HEK293 (cell line): ENCODE results near the gene NRL.

Experiments used
- EGR2 ChIP-seq: fragments of 450-650 bp; formaldehyde crosslinking; IDR thresholded peaks from 2 replicates; pipeline ENCODE4 v1.5.1; 2016; ENCODE audit warnings: low read depth, missing biosample characterization, missing genetic modification characterization
- HOXA7 ChIP-seq: sonication (generic); formaldehyde crosslinking; IDR thresholded peaks from 2 replicates; pipeline ENCODE4 v1.8.1; 2022; ENCODE audit warnings: missing genetic modification reagents, borderline replicate concordance
- KLF1 ChIP-seq: fragments of 450-650 bp; formaldehyde crosslinking; IDR thresholded peaks from 2 replicates; pipeline ENCODE4 v1.5.1; 2016; ENCODE audit warnings: missing biosample characterization, missing genetic modification characterization
- KLF16 ChIP-seq: fragments of 450-650 bp; formaldehyde crosslinking; IDR thresholded peaks from 2 replicates; pipeline ENCODE4 v1.5.1; 2017; ENCODE audit warnings: missing biosample characterization, missing genetic modification characterization
- MZF1 ChIP-seq: fragments of 450-650 bp; formaldehyde crosslinking; IDR thresholded peaks from 2 replicates; pipeline ENCODE4 v1.5.1; 2017; ENCODE audit warnings: missing biosample characterization, missing genetic modification characterization, borderline replicate concordance
- SP2 ChIP-seq: fragments of 450-650 bp; formaldehyde crosslinking; IDR thresholded peaks from 2 replicates; pipeline ENCODE4 v1.5.1; 2016; ENCODE audit warnings: missing biosample characterization, missing genetic modification characterization
- SP3 ChIP-seq: fragments of 450-650 bp; formaldehyde crosslinking; IDR thresholded peaks from 2 replicates; pipeline ENCODE4 v1.5.1; 2016; ENCODE audit warnings: missing biosample characterization, missing genetic modification characterization
- TRIM28 ChIP-seq: IDR thresholded peaks from 2 replicates; pipeline ENCODE4 v1.6.1; 2011; ENCODE audit warnings: low read length, control low read depth, borderline replicate concordance
- ZBTB20 ChIP-seq: fragments of 450-650 bp; formaldehyde crosslinking; IDR thresholded peaks from 2 replicates; pipeline ENCODE4 v1.5.1; 2016; ENCODE audit warnings: missing biosample characterization, missing genetic modification characterization
- ZBTB8A ChIP-seq: fragments of 450-650 bp; formaldehyde crosslinking; IDR thresholded peaks from 2 replicates; pipeline ENCODE4 v1.5.1; 2016; ENCODE audit warnings: missing biosample characterization, missing genetic modification characterization
- ZNF10 ChIP-seq: fragments of 450-650 bp; formaldehyde crosslinking; IDR thresholded peaks from 2 replicates; pipeline ENCODE4 v1.5.1; 2017; ENCODE audit warnings: missing biosample characterization, missing genetic modification characterization
- ZNF561 ChIP-seq: fragments of 450-650 bp; IDR thresholded peaks from 2 replicates; pipeline ENCODE4 v1.5.1; 2018; ENCODE audit warnings: missing biosample characterization, missing genetic modification characterization, borderline replicate concordance
- ZNF600 ChIP-seq: fragments of 450-650 bp; formaldehyde crosslinking; IDR thresholded peaks from 2 replicates; pipeline ENCODE4 v1.5.1; 2016; ENCODE audit warnings: missing biosample characterization, missing genetic modification characterization
- ZNF629 ChIP-seq: fragments of 450-650 bp; formaldehyde crosslinking; IDR thresholded peaks from 2 replicates; pipeline ENCODE4 v1.5.1; 2017; ENCODE audit warnings: missing biosample characterization, missing genetic modification characterization
- ZNF76 ChIP-seq: fragments of 450-650 bp; formaldehyde crosslinking; IDR thresholded peaks from 2 replicates; pipeline ENCODE4; 2016; ENCODE audit warnings: low read depth, missing biosample characterization, missing genetic modification characterization, borderline replicate concordance
- TF ChIP-seq, protein P1 (sequence below): fragments of 450-650 bp; formaldehyde crosslinking; IDR thresholded peaks from 2 replicates; pipeline ENCODE4 v1.5.1; 2016; ENCODE audit warnings: missing biosample characterization, missing genetic modification characterization
- TF ChIP-seq, protein P2 (sequence below): fragments of 450-650 bp; formaldehyde crosslinking; IDR thresholded peaks from 2 replicates; pipeline ENCODE4 v1.5.1; 2016; ENCODE audit warnings: missing biosample characterization, missing genetic modification characterization
- TF ChIP-seq, protein P3 (sequence below): fragments of 450-650 bp; formaldehyde crosslinking; IDR thresholded peaks from 2 replicates; pipeline ENCODE4 v1.5.1; 2016; ENCODE audit warnings: missing biosample characterization, missing genetic modification characterization, borderline replicate concordance
- TF ChIP-seq, protein P4 (sequence below): fragments of 450-650 bp; formaldehyde crosslinking; IDR thresholded peaks from 2 replicates; pipeline ENCODE4 v1.5.1; 2016; ENCODE audit warnings: missing biosample characterization, missing genetic modification characterization
- TF ChIP-seq, protein P5 (sequence below): sonication (generic); formaldehyde crosslinking; IDR thresholded peaks from 2 replicates; pipeline ENCODE4 v1.8.1; 2022; ENCODE audit warnings: mild to moderate bottlenecking, moderate library complexity, missing genetic modification reagents
- TF ChIP-seq, protein P6 (sequence below): fragments of 450-650 bp; formaldehyde crosslinking; IDR thresholded peaks from 2 replicates; pipeline ENCODE4 v1.5.1; 2016; ENCODE audit warnings: missing biosample characterization, missing genetic modification characterization

Gene NRL

DNA sequence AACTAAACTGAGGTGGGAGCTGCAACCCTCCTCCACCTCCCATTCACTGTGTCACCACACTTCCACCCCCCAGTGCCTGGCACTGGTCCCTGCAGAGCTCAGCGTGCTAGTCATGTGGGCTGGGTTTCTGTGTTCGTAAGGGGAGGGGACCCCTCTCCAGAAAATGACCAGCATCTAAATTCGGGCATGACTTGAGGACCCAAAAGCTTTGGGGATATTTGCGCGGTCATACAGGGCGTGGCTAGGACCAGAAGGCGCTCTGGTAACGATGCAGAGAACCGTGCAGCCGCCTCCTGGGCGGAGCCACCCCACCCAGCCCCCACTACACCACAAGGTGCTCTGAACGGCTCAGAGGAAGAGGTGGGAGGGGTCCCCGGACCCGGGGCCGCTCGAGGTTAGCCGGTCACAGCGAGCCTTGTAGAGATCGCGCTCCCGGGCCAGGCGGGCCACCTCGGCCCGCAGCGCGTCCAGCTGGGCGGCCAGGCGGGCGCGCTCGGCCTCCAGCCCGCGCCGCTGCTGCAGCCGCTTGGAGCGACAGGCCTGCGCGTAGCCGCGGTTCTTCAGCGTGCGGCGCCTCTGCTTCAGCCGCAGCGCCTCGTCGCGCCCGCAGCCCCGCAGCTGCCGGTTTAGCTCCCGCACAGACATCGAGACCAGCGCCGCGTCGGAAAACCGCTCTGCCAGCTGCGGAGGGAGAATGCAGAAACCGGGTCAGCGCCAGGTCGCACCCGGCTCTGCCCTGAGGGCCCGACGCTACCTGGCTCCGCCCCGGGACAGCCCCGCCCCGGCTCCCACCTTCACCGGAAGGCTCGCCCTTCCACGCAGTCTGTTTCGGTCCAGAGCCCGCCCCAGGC, 33.6 kb downstream of the NRL start (continued):
- TF ChIP-seq, protein P1, sequence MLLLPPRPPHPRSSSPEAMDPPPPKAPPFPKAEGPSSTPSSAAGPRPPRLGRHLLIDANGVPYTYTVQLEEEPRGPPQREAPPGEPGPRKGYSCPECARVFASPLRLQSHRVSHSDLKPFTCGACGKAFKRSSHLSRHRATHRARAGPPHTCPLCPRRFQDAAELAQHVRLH (tag by site-specific recombination) = no peak
- peak; percentile 26; the same call in 1 of the 2 replicates for TF ChIP-seq ZNF76 (tag by site-specific recombination)
- TF ChIP-seq, protein P2, sequence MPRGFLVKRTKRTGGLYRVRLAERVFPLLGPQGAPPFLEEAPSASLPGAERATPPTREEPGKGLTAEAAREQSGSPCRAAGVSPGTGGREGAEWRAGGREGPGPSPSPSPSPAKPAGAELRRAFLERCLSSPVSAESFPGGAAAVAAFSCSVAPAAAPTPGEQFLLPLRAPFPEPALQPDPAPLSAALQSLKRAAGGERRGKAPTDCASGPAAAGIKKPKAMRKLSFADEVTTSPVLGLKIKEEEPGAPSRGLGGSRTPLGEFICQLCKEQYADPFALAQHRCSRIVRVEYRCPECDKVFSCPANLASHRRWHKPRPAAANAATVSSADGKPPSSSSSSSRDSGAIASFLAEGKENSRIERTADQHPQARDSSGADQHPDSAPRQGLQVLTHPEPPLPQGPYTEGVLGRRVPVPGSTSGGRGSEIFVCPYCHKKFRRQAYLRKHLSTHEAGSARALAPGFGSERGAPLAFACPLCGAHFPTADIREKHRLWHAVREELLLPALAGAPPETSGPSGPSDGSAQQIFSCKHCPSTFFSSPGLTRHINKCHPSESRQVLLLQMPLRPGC = no peak
- TF ChIP-seq, protein P3, sequence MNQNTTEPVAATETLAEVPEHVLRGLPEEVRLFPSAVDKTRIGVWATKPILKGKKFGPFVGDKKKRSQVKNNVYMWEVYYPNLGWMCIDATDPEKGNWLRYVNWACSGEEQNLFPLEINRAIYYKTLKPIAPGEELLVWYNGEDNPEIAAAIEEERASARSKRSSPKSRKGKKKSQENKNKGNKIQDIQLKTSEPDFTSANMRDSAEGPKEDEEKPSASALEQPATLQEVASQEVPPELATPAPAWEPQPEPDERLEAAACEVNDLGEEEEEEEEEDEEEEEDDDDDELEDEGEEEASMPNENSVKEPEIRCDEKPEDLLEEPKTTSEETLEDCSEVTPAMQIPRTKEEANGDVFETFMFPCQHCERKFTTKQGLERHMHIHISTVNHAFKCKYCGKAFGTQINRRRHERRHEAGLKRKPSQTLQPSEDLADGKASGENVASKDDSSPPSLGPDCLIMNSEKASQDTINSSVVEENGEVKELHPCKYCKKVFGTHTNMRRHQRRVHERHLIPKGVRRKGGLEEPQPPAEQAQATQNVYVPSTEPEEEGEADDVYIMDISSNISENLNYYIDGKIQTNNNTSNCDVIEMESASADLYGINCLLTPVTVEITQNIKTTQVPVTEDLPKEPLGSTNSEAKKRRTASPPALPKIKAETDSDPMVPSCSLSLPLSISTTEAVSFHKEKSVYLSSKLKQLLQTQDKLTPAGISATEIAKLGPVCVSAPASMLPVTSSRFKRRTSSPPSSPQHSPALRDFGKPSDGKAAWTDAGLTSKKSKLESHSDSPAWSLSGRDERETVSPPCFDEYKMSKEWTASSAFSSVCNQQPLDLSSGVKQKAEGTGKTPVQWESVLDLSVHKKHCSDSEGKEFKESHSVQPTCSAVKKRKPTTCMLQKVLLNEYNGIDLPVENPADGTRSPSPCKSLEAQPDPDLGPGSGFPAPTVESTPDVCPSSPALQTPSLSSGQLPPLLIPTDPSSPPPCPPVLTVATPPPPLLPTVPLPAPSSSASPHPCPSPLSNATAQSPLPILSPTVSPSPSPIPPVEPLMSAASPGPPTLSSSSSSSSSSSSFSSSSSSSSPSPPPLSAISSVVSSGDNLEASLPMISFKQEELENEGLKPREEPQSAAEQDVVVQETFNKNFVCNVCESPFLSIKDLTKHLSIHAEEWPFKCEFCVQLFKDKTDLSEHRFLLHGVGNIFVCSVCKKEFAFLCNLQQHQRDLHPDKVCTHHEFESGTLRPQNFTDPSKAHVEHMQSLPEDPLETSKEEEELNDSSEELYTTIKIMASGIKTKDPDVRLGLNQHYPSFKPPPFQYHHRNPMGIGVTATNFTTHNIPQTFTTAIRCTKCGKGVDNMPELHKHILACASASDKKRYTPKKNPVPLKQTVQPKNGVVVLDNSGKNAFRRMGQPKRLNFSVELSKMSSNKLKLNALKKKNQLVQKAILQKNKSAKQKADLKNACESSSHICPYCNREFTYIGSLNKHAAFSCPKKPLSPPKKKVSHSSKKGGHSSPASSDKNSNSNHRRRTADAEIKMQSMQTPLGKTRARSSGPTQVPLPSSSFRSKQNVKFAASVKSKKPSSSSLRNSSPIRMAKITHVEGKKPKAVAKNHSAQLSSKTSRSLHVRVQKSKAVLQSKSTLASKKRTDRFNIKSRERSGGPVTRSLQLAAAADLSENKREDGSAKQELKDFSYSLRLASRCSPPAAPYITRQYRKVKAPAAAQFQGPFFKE (tag by site-specific recombination) = no peak
- TF ChIP-seq SP2 (tag by site-specific recombination) = peak; percentile 50
- TF ChIP-seq HOXA7 = no peak
- TF ChIP-seq, protein P4, sequence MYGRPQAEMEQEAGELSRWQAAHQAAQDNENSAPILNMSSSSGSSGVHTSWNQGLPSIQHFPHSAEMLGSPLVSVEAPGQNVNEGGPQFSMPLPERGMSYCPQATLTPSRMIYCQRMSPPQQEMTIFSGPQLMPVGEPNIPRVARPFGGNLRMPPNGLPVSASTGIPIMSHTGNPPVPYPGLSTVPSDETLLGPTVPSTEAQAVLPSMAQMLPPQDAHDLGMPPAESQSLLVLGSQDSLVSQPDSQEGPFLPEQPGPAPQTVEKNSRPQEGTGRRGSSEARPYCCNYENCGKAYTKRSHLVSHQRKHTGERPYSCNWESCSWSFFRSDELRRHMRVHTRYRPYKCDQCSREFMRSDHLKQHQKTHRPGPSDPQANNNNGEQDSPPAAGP (tag by site-specific recombination) = 0 out of 2 replicates have a peak, but pooled peaks have one; percentile 29
- TF ChIP-seq MZF1 (tag by site-specific recombination) = no peak
- peak; percentile 66 for TF ChIP-seq SP3
- TF ChIP-seq KLF1 = peak; percentile 82
- TF ChIP-seq ZNF561 = 0 out of 2 replicates have a peak, but pooled peaks have one; percentile 60
- TF ChIP-seq, protein P5, sequence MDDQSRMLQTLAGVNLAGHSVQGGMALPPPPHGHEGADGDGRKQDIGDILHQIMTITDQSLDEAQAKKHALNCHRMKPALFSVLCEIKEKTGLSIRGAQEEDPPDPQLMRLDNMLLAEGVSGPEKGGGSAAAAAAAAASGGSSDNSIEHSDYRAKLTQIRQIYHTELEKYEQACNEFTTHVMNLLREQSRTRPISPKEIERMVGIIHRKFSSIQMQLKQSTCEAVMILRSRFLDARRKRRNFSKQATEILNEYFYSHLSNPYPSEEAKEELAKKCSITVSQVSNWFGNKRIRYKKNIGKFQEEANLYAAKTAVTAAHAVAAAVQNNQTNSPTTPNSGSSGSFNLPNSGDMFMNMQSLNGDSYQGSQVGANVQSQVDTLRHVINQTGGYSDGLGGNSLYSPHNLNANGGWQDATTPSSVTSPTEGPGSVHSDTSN (CRISPR knock-in tag) = no peak
- TF ChIP-seq ZNF10 (tag by site-specific recombination) = no peak
- TF ChIP-seq ZNF629 (tag by site-specific recombination) = 0 out of 2 replicates have a peak, but pooled peaks have one; percentile 15
- peak; percentile 27; the same call in 1 of the 2 replicates for TF ChIP-seq ZBTB8A (tag by site-specific recombination)
- TF ChIP-seq, protein P6, sequence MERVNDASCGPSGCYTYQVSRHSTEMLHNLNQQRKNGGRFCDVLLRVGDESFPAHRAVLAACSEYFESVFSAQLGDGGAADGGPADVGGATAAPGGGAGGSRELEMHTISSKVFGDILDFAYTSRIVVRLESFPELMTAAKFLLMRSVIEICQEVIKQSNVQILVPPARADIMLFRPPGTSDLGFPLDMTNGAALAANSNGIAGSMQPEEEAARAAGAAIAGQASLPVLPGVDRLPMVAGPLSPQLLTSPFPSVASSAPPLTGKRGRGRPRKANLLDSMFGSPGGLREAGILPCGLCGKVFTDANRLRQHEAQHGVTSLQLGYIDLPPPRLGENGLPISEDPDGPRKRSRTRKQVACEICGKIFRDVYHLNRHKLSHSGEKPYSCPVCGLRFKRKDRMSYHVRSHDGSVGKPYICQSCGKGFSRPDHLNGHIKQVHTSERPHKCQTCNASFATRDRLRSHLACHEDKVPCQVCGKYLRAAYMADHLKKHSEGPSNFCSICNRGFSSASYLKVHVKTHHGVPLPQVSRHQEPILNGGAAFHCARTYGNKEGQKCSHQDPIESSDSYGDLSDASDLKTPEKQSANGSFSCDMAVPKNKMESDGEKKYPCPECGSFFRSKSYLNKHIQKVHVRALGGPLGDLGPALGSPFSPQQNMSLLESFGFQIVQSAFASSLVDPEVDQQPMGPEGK (tag by site-specific recombination) = peak; percentile 77
- peak; percentile 35; the same call in 1 of the 2 replicates for TF ChIP-seq ZBTB20 (tag by site-specific recombination)
- peak; percentile 50; the same call in 1 of the 2 replicates for TF ChIP-seq ZNF600 (tag by site-specific recombination)
- 0 out of 2 replicates have a peak, but pooled peaks have one; percentile 18 for TF ChIP-seq KLF16
- 0 out of 2 replicates have a peak, but pooled peaks have one; percentile 11 for TF ChIP-seq EGR2 (tag by site-specific recombination)
- 0 out of 2 replicates have a peak, but pooled peaks have one; percentile 23 for TF ChIP-seq TRIM28
